HepG2 (cell line): ENCODE measurements around the gene RNF183. TPM values are rescaled to one million over a fixed set of nuclear protein-coding genes. Genes with fewer than 3 reads are reported as not detected.
A peak's percentile ranks its signal among the peaks of the same experiment; 100 is the strongest.

Source experiments
- CREB3 ChIP-seq: sonication (generic); formaldehyde crosslinking; IDR thresholded peaks from 2 replicates; pipeline ENCODE4 v1.5.0; 2020; ENCODE audit warnings: missing genetic modification reagents
- DBP ChIP-seq: sonication (generic); formaldehyde crosslinking; IDR thresholded peaks from 2 replicates; pipeline ENCODE4 v1.4.0; 2020; ENCODE audit warnings: missing genetic modification reagents; ENCODE audit errors: not compliant biosample characterization
- DPF2 ChIP-seq: sonication (generic); formaldehyde crosslinking; IDR thresholded peaks from 2 replicates; pipeline ENCODE4 v1.4.0; 2020; ENCODE audit warnings: mild to moderate bottlenecking, low read depth, missing genetic modification reagents, borderline replicate concordance
- EED ChIP-seq: sonication (generic); formaldehyde crosslinking; IDR thresholded peaks from 2 replicates; pipeline ENCODE4 v1.5.0; 2020; ENCODE audit warnings: mild to moderate bottlenecking, missing genetic modification reagents
- ETV5 ChIP-seq: IDR thresholded peaks from 2 replicates; pipeline ENCODE4 v1.6.1; 2018; ENCODE audit warnings: missing biosample characterization, missing genetic modification reagents, inconsistent platforms, borderline replicate concordance
- HCFC1 ChIP-seq: fragments of 150-350 bp; IDR thresholded peaks from 2 replicates; pipeline ENCODE4 v1.6.1; 2014; ENCODE audit warnings: low read depth, low read length
- IKZF1 ChIP-seq: fragments of 450-650 bp; IDR thresholded peaks from 2 replicates; pipeline ENCODE4 v1.7.1; 2016
- KDM4B ChIP-seq: sonication (generic); formaldehyde crosslinking; IDR thresholded peaks from 2 replicates; pipeline ENCODE4 v1.4.0; 2020; ENCODE audit warnings: missing genetic modification reagents
- KLF6 ChIP-seq: IDR thresholded peaks from 2 replicates; pipeline ENCODE4 v1.8.0; 2016; ENCODE audit warnings: missing biosample characterization, missing genetic modification reagents
- KMT2B ChIP-seq: IDR thresholded peaks from 2 replicates; pipeline ENCODE4 v1.6.1; 2016; ENCODE audit warnings: missing genetic modification reagents, missing compliant biosample characterization
- RFX3 ChIP-seq: IDR thresholded peaks from 2 replicates; pipeline ENCODE4 v1.6.1; 2016; ENCODE audit warnings: missing biosample characterization, missing genetic modification reagents
- THYN1 ChIP-seq: sonication (generic); formaldehyde crosslinking; IDR thresholded peaks from 2 replicates; pipeline ENCODE4 v1.8.1; 2023; ENCODE audit warnings: low read depth, mild to moderate bottlenecking, moderate library complexity, missing genetic modification reagents, borderline replicate concordance
- ZFP36L1 ChIP-seq: sonication (generic); formaldehyde crosslinking; IDR thresholded peaks from 2 replicates; pipeline ENCODE4 v1.8.0; 2022; ENCODE audit warnings: mild to moderate bottlenecking, missing genetic modification reagents, moderate library complexity
- ZKSCAN8 ChIP-seq: IDR thresholded peaks from 2 replicates; pipeline ENCODE4 v1.6.1; 2016; ENCODE audit warnings: borderline replicate concordance, missing genetic modification reagents, missing compliant biosample characterization
- ZMYM3 ChIP-seq: sonication (generic); formaldehyde crosslinking; IDR thresholded peaks from 2 replicates; pipeline ENCODE4 v1.5.1; 2020; ENCODE audit warnings: mild to moderate bottlenecking, missing genetic modification reagents
- ZNF121 ChIP-seq: sonication (generic); formaldehyde crosslinking; IDR thresholded peaks from 2 replicates; pipeline ENCODE4 v1.5.0; 2020; ENCODE audit warnings: mild to moderate bottlenecking, missing genetic modification reagents
- ZNF160 ChIP-seq: sonication (generic); formaldehyde crosslinking; IDR thresholded peaks from 2 replicates; pipeline ENCODE4 v1.8.0; 2022; ENCODE audit warnings: mild to moderate bottlenecking, inconsistent platforms, missing genetic modification reagents
- ZNF318 ChIP-seq: sonication (generic); formaldehyde crosslinking; IDR thresholded peaks from 2 replicates; pipeline ENCODE4 v1.4.0; 2020; ENCODE audit warnings: mild to moderate bottlenecking, missing genetic modification reagents
- ZNF775 ChIP-seq: sonication (generic); formaldehyde crosslinking; IDR thresholded peaks from 2 replicates; pipeline ENCODE4 v1.4.0; 2020; ENCODE audit warnings: missing genetic modification reagents, mild to moderate bottlenecking, moderate library complexity, borderline replicate concordance
- ZNF883 ChIP-seq: sonication (generic); formaldehyde crosslinking; IDR thresholded peaks from 2 replicates; pipeline ENCODE4 v1.5.1; 2020; ENCODE audit warnings: mild to moderate bottlenecking, missing genetic modification reagents; ENCODE audit errors: not compliant biosample characterization
- ZNF891 ChIP-seq: sonication (generic); formaldehyde crosslinking; IDR thresholded peaks from 2 replicates; pipeline ENCODE4 v1.5.0; 2020; ENCODE audit warnings: mild to moderate bottlenecking, missing genetic modification reagents
- polyA plus RNA-seq, 8 experiments: library from polyadenylated mRNA; depleted of rRNA in 3 of 8; stranded (reverse) in 7 of 8; unstranded in 1 of 8; fragments of >200 nt; fragmentation: Illumina TruSeq in 4 of 8; extraction: Trizol in 4 of 8; gene quantifications; 2 replicates each; pipeline versions ENCODE4 v1.2.1 to v1.2.3, GENCODE V29; 2011 to 2016; ENCODE audit warnings: low read depth in 4 of 8, missing spikeins in 1 of 8, mixed read lengths in 1 of 8; ENCODE audit not compliant: insufficient read depth in 1 of 8
- total RNA-seq, 5 experiments: library from RNA; depleted of rRNA; stranded (reverse); fragments of >200 nt; fragmentation: Illumina TruSeq; extraction: Trizol; gene quantifications; 2 replicates each; pipeline ENCODE4 v1.2.3, GENCODE V29; 2016; ENCODE audit warnings: low read depth in 1 of 5

Gene RNF183
- total and polyA plus RNA-seq, 2 of the 13 experiments (the other 11 are each of a cell fraction or from before 2014, with no cell fraction given) = 0.13 to 6.5 TPM

- TF ChIP-seq DBP (CRISPR knock-in tag) (no peak), KLF6 (CRISPR knock-in tag) (peak; percentile 87), CREB3 (0 out of 2 replicates have a peak, but pooled peaks have one; percentile 31), ZFP36L1 (CRISPR knock-in tag) (peak; percentile 85; the same call in 1 of the 2 replicates), DPF2 (CRISPR knock-in tag) (no peak), ZNF883 (peak; percentile 44), ZMYM3 (CRISPR knock-in tag) (peak; percentile 86), KDM4B (CRISPR knock-in tag) (peak; percentile 76; the same call in 1 of the 2 replicates), KMT2B (CRISPR knock-in tag) (peak; percentile 93), RFX3 (CRISPR knock-in tag) (peak; percentile 95), ETV5 (CRISPR knock-in tag) (peak; percentile 55; the same call in 1 of the 2 replicates), EED (CRISPR knock-in tag) (peak; percentile 79), ZNF775 (CRISPR knock-in tag) (no peak), HCFC1 (peak; percentile 77), THYN1 (no peak), IKZF1 (no peak), ZNF891 (0 out of 2 replicates have a peak, but pooled peaks have one; percentile 45), ZNF318 (CRISPR knock-in tag) (0 out of 2 replicates have a peak, but pooled peaks have one; percentile 46), ZNF160 (CRISPR knock-in tag) (peak; percentile 68; the same call in 1 of the 2 replicates), ZKSCAN8 (CRISPR knock-in tag) (peak; percentile 84; the same call in 1 of the 2 replicates), ZNF121 (CRISPR knock-in tag) (0 out of 2 replicates have a peak, but pooled peaks have one; percentile 34)
Measured at GRCh38 chr9:113340011-113340699, 37.0 kb upstream of the RNF183 start, which contains the start of gene WDR31 (continued).
